Breast epithelium (tissue), 3 donors: ENCODE measurements around the gene ESRRG.

Experiments
- CTCF ChIP-seq, 3 donors: fragments of 450-650 bp; IDR thresholded peaks; one replicate each; pipeline ENCODE4 v1.5.1; 2016 to 2017; ENCODE audit warnings: antibody characterized with exemption in 3 of 3, mild to moderate bottlenecking in 3 of 3, moderate library complexity in 3 of 3
- POLR2A ChIP-seq: fragments of 450-650 bp; IDR thresholded peaks from one replicate; pipeline ENCODE4 v1.6.1; 2016; ENCODE audit warnings: antibody characterized with exemption, mild to moderate bottlenecking, moderate library complexity
- POLR2AphosphoS5 ChIP-seq, 3 donors: sonication (generic); formaldehyde crosslinking; IDR thresholded peaks; one replicate each; pipeline ENCODE4 v1.6.1; 2017; ENCODE audit warnings: antibody characterized with exemption in 3 of 3

GRCh38 chr1:216461466-216461865 is 261.8 kb downstream of the ESRRG start:
- TF ChIP-seq CTCF (IDR thresholded peaks at IDR 0.05) (no peak), POLR2A (no peak), POLR2AphosphoS5 (IDR thresholded peaks at IDR 0.05) (no peak)
